NCI-H187 (cell line): Measurements from ENCODE around the gene NCOR1.
A peak's percentile ranks its signal among the peaks of the same experiment; 100 is the strongest.
"Not testable (repeated sequence)": the region's sequence is repeated elsewhere in the genome, so short reads cannot be mapped to it uniquely, and the experiment has no call there.

ENCODE experiments used
- DNase-seq, 2 experiments: peaks; one replicate each; lab custom pipeline; 2025; lab: John Stamatoyannopoulos, UW

NCOR1 gene

GRCh38 chr17:16148596-16148995 lies 66.7 kb downstream of the NCOR1 start:
- DNase-seq: no peak

GRCh38 chr17:16145319-16145890 lies 69.9 kb downstream of the NCOR1 start:
- peak in 1 of 2 experiments; percentile 5 for DNase-seq

- DNase-seq: no peak
Measured at GRCh38 chr17:16141685-16142084, 73.6 kb downstream of the NCOR1 start.

GRCh38 chr17:16140854-16141253 lies 74.5 kb downstream of the NCOR1 start:
- no peak for DNase-seq

- DNase-seq: no peak
Measured at GRCh38 chr17:16135461-16135860, 79.9 kb downstream of the NCOR1 start.

- DNase-seq: no peak
Measured at GRCh38 chr17:16131593-16131992, 83.7 kb downstream of the NCOR1 start.

GRCh38 chr17:16129441-16130205 lies 85.7 kb downstream of the NCOR1 start:
- DNase-seq: no peak

GRCh38 chr17:16123531-16123930 lies 91.8 kb downstream of the NCOR1 start:
- DNase-seq: no peak

GRCh38 chr17:16122697-16123434 lies 92.5 kb downstream of the NCOR1 start:
- DNase-seq: no peak

- no peak for DNase-seq
Measured at GRCh38 chr17:16121915-16122314, 93.4 kb downstream of the NCOR1 start.

- no peak for DNase-seq
Measured at GRCh38 chr17:16120937-16121336, 94.4 kb downstream of the NCOR1 start.

- DNase-seq: no peak
Measured at GRCh38 chr17:16117149-16117548, 98.2 kb downstream of the NCOR1 start.

GRCh38 chr17:16115077-16115698 lies 100.1 kb downstream of the NCOR1 start:
- DNase-seq: not testable (repeated sequence)

- no peak for DNase-seq
Measured at GRCh38 chr17:16108871-16109270, 106.5 kb downstream of the NCOR1 start.

GRCh38 chr17:16108386-16108785 lies 106.9 kb downstream of the NCOR1 start:
- no peak for DNase-seq

- no peak for DNase-seq
Measured at GRCh38 chr17:16107165-16107770, 108.1 kb downstream of the NCOR1 start.

GRCh38 chr17:16106161-16106891 lies 109.0 kb downstream of the NCOR1 start:
- DNase-seq: no peak

GRCh38 chr17:16104189-16104588 lies 111.1 kb downstream of the NCOR1 start:
- DNase-seq: no peak

- no peak for DNase-seq
Measured at GRCh38 chr17:16101440-16101839, 113.9 kb downstream of the NCOR1 start.

GRCh38 chr17:16100737-16101400 lies 114.5 kb downstream of the NCOR1 start:
- no peak for DNase-seq

- no peak for DNase-seq
Measured at GRCh38 chr17:16091773-16092172, 123.6 kb downstream of the NCOR1 start.
